K562 (cell line): ENCODE data around the gene COQ10B. TPM values are rescaled to one million over a fixed set of nuclear protein-coding genes. Genes with fewer than 3 reads are reported as not detected.

Experiments
- ARID3A ChIP-seq: IDR thresholded peaks from 2 replicates; pipeline ENCODE4 v1.6.1; 2012; ENCODE audit warnings: low read depth, low read length, improper control_type of control experiment, borderline replicate concordance
- CEBPG ChIP-seq, 3 experiments: fragments of 200-800 bp in 1 of 3; sonication (Bioruptor generic) in 1 of 3; sonication (generic) in 1 of 3; formaldehyde crosslinking in 1 of 3; IDR thresholded peaks in 2 of 3; conservative IDR thresholded peaks in 1 of 3; 2 replicates each; pipeline versions ENCODE4 v1.6.1 to v1.8.0; 2016 to 2022; ENCODE audit warnings: missing compliant biosample characterization in 2 of 3, missing genetic modification characterization in 2 of 3, mild to moderate bottlenecking in 1 of 3, missing genetic modification reagents in 1 of 3
- CREB3L1 ChIP-seq: fragments of 450-650 bp; IDR thresholded peaks from 2 replicates; pipeline ENCODE4 v1.6.1; 2014; ENCODE audit warnings: low read depth, mild to moderate bottlenecking, moderate library complexity, borderline replicate concordance
- E2F1 ChIP-seq: sonication (generic); formaldehyde crosslinking; IDR thresholded peaks from 2 replicates; pipeline ENCODE4 v1.8.1; 2023; ENCODE audit warnings: mild to moderate bottlenecking, missing genetic modification reagents, moderate library complexity
- HBP1 ChIP-seq: fragments of 450-650 bp; formaldehyde crosslinking; IDR thresholded peaks from 2 replicates; pipeline ENCODE4 v1.4.0; 2022; ENCODE audit warnings: missing genetic modification characterization
- NKRF ChIP-seq: fragments of 450-650 bp; IDR thresholded peaks from 2 replicates; pipeline ENCODE4 v1.6.1; 2016; ENCODE audit warnings: borderline replicate concordance
- NR2C2 ChIP-seq, 2 experiments: fragments of 200-800 bp in 1 of 2; sonication (Bioruptor generic) in 1 of 2; sonication (generic) in 1 of 2; formaldehyde crosslinking in 1 of 2; IDR thresholded peaks; 2 replicates each; pipeline versions ENCODE4 v1.6.1 to v1.8.0; 2016 to 2022; ENCODE audit warnings: mild to moderate bottlenecking in 1 of 2, missing compliant biosample characterization in 1 of 2, missing genetic modification characterization in 1 of 2, missing genetic modification reagents in 1 of 2
- RBM34 ChIP-seq: fragments of 200-400 bp; formaldehyde crosslinking; IDR thresholded peaks from 2 replicates; pipeline ENCODE4 v1.6.1; 2018; ENCODE audit warnings: low read length, borderline replicate concordance; ENCODE audit not compliant: insufficient read depth
- ZBTB9 ChIP-seq: fragments of 450-650 bp; formaldehyde crosslinking; IDR thresholded peaks from 2 replicates; pipeline ENCODE4 v1.4.0; 2020; ENCODE audit warnings: mild to moderate bottlenecking, moderate library complexity
- polyA plus RNA-seq, 8 experiments: library from polyadenylated mRNA; depleted of rRNA in 4 of 8; stranded (reverse) in 5 of 8; unstranded in 3 of 8; fragments of >200 nt; fragmentation: Nextera tagmentation in 2 of 8; fragmentation: Illumina TruSeq in 1 of 8; extraction: Ambion mirVana in 2 of 8; extraction: Trizol in 1 of 8; gene quantifications; 2 replicates each; pipeline versions ENCODE4 v1.2.1 to v1.2.3, GENCODE V29; 2011 to 2014; ENCODE audit warnings: inconsistent platforms in 1 of 8, missing spikeins in 1 of 8
- total RNA-seq, 7 experiments: library from RNA; depleted of rRNA in 6 of 7; stranded (reverse); fragments of >200 nt in 6 of 7; fragmentation: Illumina TruSeq in 2 of 7; extraction: Trizol in 2 of 7; gene quantifications; 2 replicates each; pipeline versions ENCODE4 v1.2.1 to v1.2.3, GENCODE V29; 2011 to 2021; ENCODE audit warnings: low replicate concordance in 1 of 7

COQ10B gene
- total and polyA plus RNA-seq, 9 of the 15 experiments (the other 6 are each of a cell fraction or from before 2014, with no cell fraction given), result 3.1 to 13.1 (median 7.7) TPM

- peak; percentile 34; the same call in 1 of the 2 replicates for TF ChIP-seq ZBTB9 (CRISPR knock-in tag)
- peak; percentile 55; the same call in 1 of the 2 replicates for TF ChIP-seq CREB3L1
- no peak for TF ChIP-seq HBP1 (CRISPR knock-in tag)
- TF ChIP-seq NR2C2 (CRISPR knock-in tag; IDR thresholded peaks at IDR 0.05), result no peak
- TF ChIP-seq NR2C2 (tag; IDR thresholded peaks at IDR 0.05), result peak; percentile 78
- TF ChIP-seq NKRF, result no peak; the same call in 1 of the 2 replicates
- TF ChIP-seq E2F1, result 0 out of 2 replicates have a peak, but pooled peaks have one; percentile 75
- no peak for TF ChIP-seq RBM34
- no peak for TF ChIP-seq ARID3A
- TF ChIP-seq CEBPG (CRISPR knock-in tag; IDR thresholded peaks at IDR 0.05), result no peak
- no peak for TF ChIP-seq CEBPG (tag; conservative IDR thresholded peaks at IDR 0.05 in 1 of 2, IDR thresholded peaks at IDR 0.05 in 1 of 2)
These were observed 62.5 kb downstream of the COQ10B start, which contains the start of gene MOB4 (continued) for GRCh38 chr2:197515739-197516392.
